Tibial nerve (tissue), 3 donors: ENCODE data around the gene SEPTIN5.

ENCODE experiments used
- CTCF ChIP-seq, 5 experiments: fragments of 200-600 bp in 3 of 5; fragments of 450-650 bp in 2 of 5; sonication (generic) in 3 of 5; IDR thresholded peaks; one replicate each; pipeline ENCODE4 v1.5.1; 2016 to 2019; ENCODE audit warnings: antibody characterized with exemption in 5 of 5, mild to moderate bottlenecking in 3 of 5, moderate library complexity in 2 of 5
- POLR2A ChIP-seq, 2 donors: fragments of 450-650 bp; IDR thresholded peaks; one replicate each; pipeline ENCODE4 v1.6.1; 2017; ENCODE audit warnings: antibody characterized with exemption in 2 of 2, mild to moderate bottlenecking in 2 of 2, moderate library complexity in 2 of 2

GRCh38 chr22:19748139-19748538 is 33.8 kb downstream of the SEPTIN5 start:
- no peak for TF ChIP-seq CTCF (IDR thresholded peaks at IDR 0.05)
- TF ChIP-seq POLR2A (IDR thresholded peaks at IDR 0.05): no peak
